ENCODE measurements around the gene NSUN2.

Gene NSUN2

GRCh38 chr5:6602441-6602840 is 30.4 kb downstream of the NSUN2 start:
- DNase-seq, result no peak

- no peak for DNase-seq
These were observed 31.0 kb downstream of the NSUN2 start for GRCh38 chr5:6601816-6602215.

- no peak for DNase-seq
These were observed 31.6 kb downstream of the NSUN2 start for GRCh38 chr5:6601271-6601670.

GRCh38 chr5:6599739-6600138 is 33.1 kb downstream of the NSUN2 start:
- DNase-seq, result no peak

- DNase-seq, result no peak
These were observed 34.4 kb downstream of the NSUN2 start for GRCh38 chr5:6598351-6598900.

- no peak for DNase-seq
These were observed 35.3 kb downstream of the NSUN2 start for GRCh38 chr5:6597557-6597956.

- DNase-seq, result no peak
These were observed 36.5 kb downstream of the NSUN2 start for GRCh38 chr5:6596388-6596787.

- no peak for DNase-seq
These were observed 37.4 kb downstream of the NSUN2 start for GRCh38 chr5:6595405-6595804.

- DNase-seq, result no peak
These were observed 38.8 kb downstream of the NSUN2 start for GRCh38 chr5:6594066-6594465.

- DNase-seq, result no peak
These were observed 39.5 kb downstream of the NSUN2 start for GRCh38 chr5:6593148-6594016.

- no peak for DNase-seq
These were observed 40.2 kb downstream of the NSUN2 start for GRCh38 chr5:6592601-6593000.

GRCh38 chr5:6591671-6592288 is 41.1 kb downstream of the NSUN2 start:
- no peak for DNase-seq

- DNase-seq, result no peak
These were observed 42.3 kb downstream of the NSUN2 start for GRCh38 chr5:6590581-6590980.

- no peak for DNase-seq
These were observed 45.7 kb downstream of the NSUN2 start for GRCh38 chr5:6587171-6587570.

- DNase-seq, result no peak
These were observed 46.2 kb downstream of the NSUN2 start for GRCh38 chr5:6586647-6587042.

GRCh38 chr5:6585939-6586646 is 46.8 kb downstream of the NSUN2 start:
- no peak for DNase-seq

- no peak for DNase-seq
These were observed 47.7 kb downstream of the NSUN2 start for GRCh38 chr5:6585168-6585567.

GRCh38 chr5:6584727-6585126 is 48.1 kb downstream of the NSUN2 start:
- no peak for DNase-seq

GRCh38 chr5:6584101-6584645 is 48.7 kb downstream of the NSUN2 start:
- DNase-seq, result no peak

- no peak for DNase-seq
These were observed 49.6 kb downstream of the NSUN2 start for GRCh38 chr5:6583049-6583880.

- no peak for DNase-seq
These were observed 50.3 kb downstream of the NSUN2 start for GRCh38 chr5:6582507-6583048.
